ENCODE measurements around the gene UBAC2. TPM values are rescaled to one million over a fixed set of nuclear protein-coding genes. Genes with fewer than 3 reads are reported as not detected.

Gene UBAC2
- total RNA-seq, 1 donor from 2014 or later = 87.7 TPM

GRCh38 chr13:99218126-99218525, 17.5 kb downstream of the UBAC2 start:
- Mint-ChIP-seq H3K27ac (no peak overlapping the region), H3K4me3 (no peak overlapping the region), H3K9me3 (peaks cover 13% of the 10 kb centered on the region), H3K36me3 (peaks cover 17% of the 10 kb centered on the region), H3K27me3 (ENCODE audit: insufficient read depth, low read depth) (no peaks in the 10 kb centered on the region), H3K4me1 (peaks cover 36% of the 10 kb centered on the region)
- no peak overlapping the region for H2AFZ ChIP-seq (replicated peaks)
- no peaks in the 10 kb centered on the region for H3K36me3 ChIP-seq
- TF ChIP-seq EZH2phosphoT487 (IDR thresholded peaks at IDR 0.05) (no peak), CTCF (IDR thresholded peaks at IDR 0.05) (no peak), EZH2 (IDR thresholded peaks at IDR 0.05) (no peak)
- H3K4me3 ChIP-seq = no peak overlapping the region
- peak overlapping the region; percentile 14 for H3K9ac ChIP-seq
- peaks cover 31% of the 10 kb centered on the region for H3K4me1 ChIP-seq
- no peaks in the 10 kb centered on the region for H3K9me3 ChIP-seq (ENCODE audit: low read depth)
- H4K20me1 ChIP-seq (ENCODE audit: low read depth) = peaks cover 61% of the 10 kb centered on the region
- no peaks in the 10 kb centered on the region for H3K27me3 ChIP-seq
- peak overlapping the region; percentile 52 for H3K27ac ChIP-seq
- H3F3A ChIP-seq (ENCODE audit: low read depth) = peaks cover 16% of the 10 kb centered on the region
- H3K4me2 ChIP-seq = peak overlapping the region; percentile 26
- H3K79me2 ChIP-seq (ENCODE audit: low read depth) = peaks cover 100% of the 10 kb centered on the region
- DNase-seq (ENCODE audit: low spot score) = no peak

- peaks cover 100% of the 10 kb centered on the region for H3K79me2 ChIP-seq (ENCODE audit: low read depth)
- peaks cover 16% of the 10 kb centered on the region for H3F3A ChIP-seq (ENCODE audit: low read depth)
- no peak for TF ChIP-seq EZH2phosphoT487 (IDR thresholded peaks at IDR 0.05)
- TF ChIP-seq CTCF (IDR thresholded peaks at IDR 0.05) = no peak
- TF ChIP-seq EZH2 (IDR thresholded peaks at IDR 0.05) = no peak
- no peak overlapping the region for H2AFZ ChIP-seq (replicated peaks)
- no peak overlapping the region for H3K4me3 ChIP-seq
- peak overlapping the region; percentile 26 for H3K4me2 ChIP-seq
- H3K4me1 Mint-ChIP-seq = peaks cover 36% of the 10 kb centered on the region
- no peak overlapping the region for H3K27ac Mint-ChIP-seq
- DNase-seq (ENCODE audit: low spot score) = peak; percentile 21
- H3K27me3 Mint-ChIP-seq (ENCODE audit: insufficient read depth, low read depth) = no peaks in the 10 kb centered on the region
- H3K4me1 ChIP-seq = peaks cover 31% of the 10 kb centered on the region
- no peaks in the 10 kb centered on the region for H3K9me3 ChIP-seq (ENCODE audit: low read depth)
- H3K9me3 Mint-ChIP-seq = peaks cover 17% of the 10 kb centered on the region
- peak overlapping the region; percentile 14 for H3K9ac ChIP-seq
- no peak overlapping the region for H3K4me3 Mint-ChIP-seq
- H3K27ac ChIP-seq = peak overlapping the region; percentile 52
- H3K27me3 ChIP-seq = no peaks in the 10 kb centered on the region
- no peaks in the 10 kb centered on the region for H3K36me3 ChIP-seq
- H4K20me1 ChIP-seq (ENCODE audit: low read depth) = peaks cover 61% of the 10 kb centered on the region
- peaks cover 20% of the 10 kb centered on the region for H3K36me3 Mint-ChIP-seq
Observed at GRCh38 chr13:99218545-99218944, 17.9 kb downstream of the UBAC2 start.

- H3K4me3 Mint-ChIP-seq = no peak overlapping the region
- no peak overlapping the region for H3K27ac Mint-ChIP-seq
- H3K27me3 Mint-ChIP-seq (ENCODE audit: insufficient read depth, low read depth) = no peaks in the 10 kb centered on the region
- Histone ChIP-seq H3K4me2 (no peak overlapping the region), H3K4me1 (peaks cover 35% of the 10 kb centered on the region), H3K27me3 (no peaks in the 10 kb centered on the region), H3K4me3 (no peak overlapping the region), H3K9me3 (ENCODE audit: low read depth) (no peaks in the 10 kb centered on the region), H3K9ac (no peak overlapping the region), H3F3A (ENCODE audit: low read depth) (peaks cover 16% of the 10 kb centered on the region), H3K36me3 (no peaks in the 10 kb centered on the region), H3K79me2 (ENCODE audit: low read depth) (peaks cover 100% of the 10 kb centered on the region), H3K27ac (no peak overlapping the region), H4K20me1 (ENCODE audit: low read depth) (peaks cover 62% of the 10 kb centered on the region), H2AFZ (replicated peaks) (no peak overlapping the region)
- no peak for TF ChIP-seq EZH2 (IDR thresholded peaks at IDR 0.05)
- no peak for TF ChIP-seq CTCF (IDR thresholded peaks at IDR 0.05)
- no peak for TF ChIP-seq EZH2phosphoT487 (IDR thresholded peaks at IDR 0.05)
- H3K9me3 Mint-ChIP-seq = peaks cover 20% of the 10 kb centered on the region
- H3K36me3 Mint-ChIP-seq = peaks cover 20% of the 10 kb centered on the region
- peaks cover 35% of the 10 kb centered on the region for H3K4me1 Mint-ChIP-seq
- no peak for DNase-seq (ENCODE audit: low spot score)
Observed at GRCh38 chr13:99218969-99219368, 18.3 kb downstream of the UBAC2 start.

Data from neural progenitor cell (in vitro differentiated cells).